Measurements from ENCODE around the gene EFNA2.
"Not testable (repeated sequence)": the region's sequence is repeated elsewhere in the genome, so short reads cannot be mapped to it uniquely, and the experiment has no call there.

Gene EFNA2

GRCh38 chr19:1318678-1319471 is 33.2 kb downstream of the EFNA2 start:
- DNase-seq (ENCODE audit: low read depth), result no peak

GRCh38 chr19:1320282-1320650 is 34.6 kb downstream of the EFNA2 start:
- not testable (repeated sequence) for DNase-seq (ENCODE audit: low read depth)

DNA sequence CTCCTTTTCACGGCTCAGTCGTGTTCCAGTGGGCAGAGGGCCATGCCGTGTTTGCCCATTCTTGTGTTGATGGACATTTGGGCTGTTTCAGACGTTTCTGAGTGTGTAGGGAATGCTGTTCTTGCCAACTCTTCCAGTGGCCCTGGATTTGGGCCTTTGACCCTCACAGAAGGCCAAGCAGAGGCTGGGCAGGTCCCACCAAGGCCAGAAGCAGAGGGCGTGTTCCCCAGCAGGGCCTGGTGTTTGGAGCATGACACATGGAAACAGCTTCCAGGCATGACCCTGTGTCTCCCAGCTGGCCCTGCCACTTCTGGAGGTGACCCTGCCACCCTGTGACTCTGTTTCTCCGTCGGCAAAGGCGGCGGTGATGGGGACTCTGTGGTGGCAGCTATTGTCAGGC is 35.9 kb downstream of the EFNA2 start:
- no peak for DNase-seq (ENCODE audit: low read depth)

- no peak for DNase-seq (ENCODE audit: low read depth)
Observed at GRCh38 chr19:1322198-1322981, 36.7 kb downstream of the EFNA2 start.

DNA sequence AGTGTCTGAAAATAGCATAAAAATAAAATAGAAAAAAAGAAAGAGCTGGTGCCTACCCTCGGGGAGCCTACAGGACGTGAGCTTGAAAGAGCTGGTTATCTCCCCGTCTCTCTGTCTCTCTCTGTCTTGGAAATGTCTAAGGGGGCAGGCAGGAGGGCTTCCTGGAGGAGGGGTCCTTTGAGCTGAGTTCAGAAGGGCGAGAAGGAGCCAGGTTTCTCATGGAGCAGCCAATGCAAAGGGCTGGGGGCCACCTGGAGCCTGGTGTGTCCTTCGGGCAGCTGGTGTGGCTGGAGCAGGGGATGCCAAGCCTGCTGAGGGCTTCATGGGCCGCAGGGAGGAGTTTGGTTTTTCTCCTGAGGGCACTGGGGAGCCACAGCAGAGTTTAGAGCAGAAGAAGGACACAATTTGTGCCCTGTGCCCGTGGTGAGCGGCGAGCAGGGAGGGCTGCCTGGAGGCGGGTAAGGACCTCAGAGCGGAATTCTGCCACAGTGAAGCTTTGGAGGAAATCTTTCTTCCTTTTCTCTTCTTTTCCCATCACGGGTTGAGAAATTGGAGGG is 38.7 kb downstream of the EFNA2 start:
- DNase-seq (ENCODE audit: low read depth), result no peak

- peak; percentile 34 for DNase-seq (ENCODE audit: low read depth)
Observed at GRCh38 chr19:1324806-1325567, 39.3 kb downstream of the EFNA2 start.

GRCh38 chr19:1325568-1326294 is 40.1 kb downstream of the EFNA2 start:
- no peak for DNase-seq (ENCODE audit: low read depth)

- DNase-seq (ENCODE audit: low read depth), result no peak
Observed at GRCh38 chr19:1327125-1327524, 41.5 kb downstream of the EFNA2 start.

GRCh38 chr19:1332208-1332607 is 46.5 kb downstream of the EFNA2 start:
- DNase-seq (ENCODE audit: low read depth), result not testable (repeated sequence)

- no peak for DNase-seq (ENCODE audit: low read depth)
Observed at GRCh38 chr19:1336079-1336684, 50.5 kb downstream of the EFNA2 start.

DNA sequence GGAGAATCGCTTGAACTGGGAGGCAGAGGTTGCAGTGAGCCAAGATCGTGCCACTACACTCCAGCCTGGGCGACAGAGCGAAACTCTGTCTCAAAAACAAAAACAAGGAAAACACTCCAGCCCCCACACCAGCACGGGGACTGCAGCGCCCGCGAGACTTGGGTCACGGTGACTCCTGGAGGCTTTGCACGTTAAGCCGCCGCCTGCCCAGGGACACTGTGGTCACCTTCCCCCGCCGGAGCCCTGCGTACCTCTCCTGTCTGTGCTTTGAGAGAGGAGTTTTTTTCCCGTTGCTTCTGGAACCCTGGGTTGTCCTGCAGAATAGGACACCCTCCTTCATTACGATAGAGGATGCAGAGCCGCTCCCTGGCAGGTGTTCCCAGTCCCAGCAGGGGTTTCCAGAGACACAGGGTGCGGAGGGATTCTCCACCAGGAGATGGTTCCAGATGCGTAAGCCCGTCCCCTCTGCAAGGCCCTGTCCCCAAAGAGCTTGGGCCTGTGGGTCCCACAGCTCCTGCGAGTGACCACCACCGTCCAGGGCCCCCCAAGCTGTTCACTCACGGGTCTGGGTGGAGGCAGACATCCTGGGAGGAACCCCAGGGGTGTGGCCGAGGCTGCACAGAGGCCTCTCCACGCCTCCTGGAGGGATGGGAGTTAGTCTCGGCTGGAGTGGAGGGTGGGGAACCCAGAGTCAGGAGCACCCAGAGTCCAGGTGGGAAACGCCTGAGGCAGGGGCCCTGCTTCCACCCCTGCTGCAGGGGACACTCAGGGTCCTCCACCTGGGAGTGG is 55.2 kb downstream of the EFNA2 start:
- DNase-seq (ENCODE audit: low read depth), result no peak

GRCh38 chr19:1343041-1343440 is 57.4 kb downstream of the EFNA2 start:
- DNase-seq (ENCODE audit: low read depth), result no peak

DNA sequence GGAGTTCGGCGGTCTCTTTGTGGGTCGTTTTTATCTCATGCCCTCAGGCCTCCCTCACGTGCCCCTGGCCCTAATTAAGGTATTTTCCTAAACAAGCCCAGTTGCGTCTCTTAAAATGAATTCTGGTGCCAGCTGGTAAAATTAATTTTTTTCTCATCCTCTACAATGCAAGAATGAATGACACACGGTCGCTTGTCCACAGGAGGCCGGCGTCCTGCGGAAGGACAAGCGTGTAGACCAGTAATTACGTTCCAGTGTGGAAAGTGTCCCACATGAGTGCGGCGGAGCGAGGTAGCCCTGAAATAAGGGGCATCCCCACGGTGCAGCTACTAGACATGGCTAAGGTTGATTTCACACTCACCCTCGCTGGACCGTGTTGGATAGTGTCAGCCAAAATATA is 63.5 kb downstream of the EFNA2 start:
- no peak for DNase-seq (ENCODE audit: low read depth)

DNA sequence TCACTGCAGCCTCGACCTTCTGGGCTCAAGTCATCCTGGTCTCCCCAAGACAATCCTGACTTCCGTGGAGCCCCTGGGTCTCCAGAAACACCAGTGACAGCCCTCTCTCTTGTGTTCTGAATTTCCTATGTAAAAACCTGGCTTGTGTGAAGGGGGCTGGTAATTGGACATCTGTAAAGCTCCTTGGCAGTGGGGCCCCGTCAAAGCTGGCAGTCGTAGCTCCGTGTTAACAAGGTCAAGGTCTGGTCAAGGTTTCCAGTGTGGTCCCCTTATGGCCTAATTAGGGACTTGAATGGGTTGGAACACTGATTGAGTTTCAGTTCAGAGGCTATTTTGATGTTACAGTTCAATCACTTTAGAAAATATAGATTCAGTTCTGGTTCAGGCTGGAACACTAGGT is 65.2 kb downstream of the EFNA2 start:
- no peak for DNase-seq (ENCODE audit: low read depth)

Data from activated T-cell treated with anti-CD3 and anti-CD28 coated beads for 48 hours (primary cell).